ENCODE measurements around the gene SYCP2L.
A peak's percentile ranks its signal among the peaks of the same experiment; 100 is the strongest.
"Not testable (repeated sequence)": the region's sequence is repeated elsewhere in the genome, so short reads cannot be mapped to it uniquely, and the experiment has no call there.

Gene SYCP2L

GRCh38 chr6:10886691-10887502 is at the start of gene SYCP2L:
Gene SYCP2L (plus strand): TSS chr6:10887052. CDS start chr6:10887127, 75 bp downstream.
- FAIRE-seq, result no peak

- no peak for FAIRE-seq
Observed at GRCh38 chr6:10837622-10837994, 49.2 kb upstream of the SYCP2L start.

DNA sequence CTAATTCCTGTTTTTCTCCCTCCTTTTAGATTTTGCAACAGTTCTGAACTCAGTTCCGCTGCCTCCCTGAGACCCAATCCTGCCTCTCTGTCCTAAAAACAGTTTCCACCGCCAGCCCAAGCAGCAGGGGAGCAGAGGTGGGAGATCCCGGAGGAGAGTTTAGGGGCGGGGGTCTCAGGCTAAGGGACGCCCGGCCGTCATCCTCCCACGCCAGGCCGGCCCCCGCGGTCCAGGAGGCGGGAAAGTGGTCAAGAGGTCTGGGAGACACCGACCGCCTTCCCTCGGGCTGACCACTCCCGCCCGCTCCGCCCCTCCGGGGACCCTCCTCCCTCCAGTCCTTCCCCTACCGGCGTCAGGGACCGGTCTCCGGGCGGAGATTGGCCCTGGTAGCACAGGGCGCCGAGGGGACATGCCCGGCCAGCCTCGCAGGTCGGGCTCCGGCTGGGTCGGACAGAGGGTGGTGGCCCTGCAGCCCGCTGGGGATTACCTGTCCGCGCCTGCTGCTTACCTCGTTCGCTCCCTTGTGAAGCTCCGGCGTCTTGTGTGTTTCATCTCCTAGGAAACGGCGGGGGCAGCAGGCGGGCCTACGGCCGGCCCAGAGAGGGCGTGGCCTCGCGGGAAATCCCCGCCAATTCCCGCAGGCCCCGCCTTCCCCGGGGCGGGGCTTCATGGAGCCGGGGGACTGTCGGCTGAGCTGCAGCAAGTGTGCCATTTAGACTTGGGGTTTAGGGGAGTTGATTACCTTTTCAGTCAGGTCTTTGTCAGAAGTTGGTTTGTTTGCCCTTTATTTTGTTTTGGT is 48.7 kb upstream of the SYCP2L start, which contains the start of gene MAK:
Gene MAK, minus strand, starts transcription at position 545 of the 799 bp plus-strand sequence. CDS start 7,891 bp downstream, outside the sequence.
- no peak for FAIRE-seq

- FAIRE-seq, result no peak
Observed at GRCh38 chr6:10838794-10839333, 48.0 kb upstream of the SYCP2L start.

- FAIRE-seq, result no peak
Observed at GRCh38 chr6:10843554-10843953, 43.3 kb upstream of the SYCP2L start.

GRCh38 chr6:10847684-10848083 is 39.2 kb upstream of the SYCP2L start:
- FAIRE-seq, result peak; percentile 94

GRCh38 chr6:10849901-10850300 is 37.0 kb upstream of the SYCP2L start:
- no peak for FAIRE-seq

GRCh38 chr6:10850728-10851127 is 36.1 kb upstream of the SYCP2L start:
- FAIRE-seq, result no peak

DNA sequence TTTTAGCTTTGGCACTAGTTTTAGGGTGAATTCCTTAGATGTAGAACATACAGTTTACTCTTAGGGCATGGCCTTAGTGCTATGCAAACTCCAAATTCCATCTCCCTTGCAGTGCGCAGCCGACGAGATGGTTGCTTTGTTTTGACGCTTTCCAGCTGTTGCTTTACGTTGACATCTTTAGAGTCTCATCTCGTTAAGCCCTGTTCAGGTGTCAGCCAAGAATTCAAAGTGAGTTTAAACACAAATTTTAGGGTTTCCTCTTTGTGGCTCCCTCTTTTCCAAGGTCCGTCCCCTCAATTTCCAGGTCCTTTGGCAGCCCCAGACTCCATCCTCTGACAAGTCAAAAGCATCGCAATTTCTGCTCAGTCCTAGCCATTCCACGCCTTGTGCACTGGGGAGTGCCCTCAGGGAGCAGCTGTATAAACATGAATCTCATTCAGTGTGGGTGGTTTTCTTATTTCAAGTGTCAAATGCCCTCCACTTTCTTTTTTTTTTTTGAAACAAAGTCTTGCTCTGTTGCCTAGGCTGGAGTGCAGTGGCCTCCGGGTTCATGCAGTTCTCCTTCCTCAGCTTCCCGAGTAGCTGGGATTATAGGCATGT is 34.4 kb upstream of the SYCP2L start:
- FAIRE-seq, result no peak

DNA sequence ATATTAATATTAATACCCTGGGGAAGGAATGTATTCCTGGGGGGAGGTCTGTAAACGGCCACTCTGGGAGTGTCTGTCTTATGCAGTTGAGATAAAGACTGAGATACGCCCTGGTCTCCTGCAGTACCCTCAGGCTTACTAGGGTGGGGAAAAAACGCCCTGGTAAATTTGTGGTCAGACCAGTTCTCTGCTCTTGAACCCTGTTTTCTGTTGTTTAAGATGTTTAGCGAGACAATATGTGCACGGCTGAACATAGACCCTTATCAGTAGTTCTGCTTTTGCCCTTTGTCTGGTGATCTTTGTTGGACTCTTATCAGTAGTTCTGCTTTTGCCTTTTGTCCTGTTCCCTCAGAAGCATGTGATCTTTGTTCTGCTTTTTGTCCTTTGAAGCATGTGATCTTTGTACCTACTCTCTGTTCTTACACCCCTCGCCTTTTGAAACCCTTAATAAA is 33.0 kb upstream of the SYCP2L start:
- FAIRE-seq, result not testable (repeated sequence)

- no peak for FAIRE-seq
Observed at GRCh38 chr6:10854922-10855632, 31.8 kb upstream of the SYCP2L start.

DNA sequence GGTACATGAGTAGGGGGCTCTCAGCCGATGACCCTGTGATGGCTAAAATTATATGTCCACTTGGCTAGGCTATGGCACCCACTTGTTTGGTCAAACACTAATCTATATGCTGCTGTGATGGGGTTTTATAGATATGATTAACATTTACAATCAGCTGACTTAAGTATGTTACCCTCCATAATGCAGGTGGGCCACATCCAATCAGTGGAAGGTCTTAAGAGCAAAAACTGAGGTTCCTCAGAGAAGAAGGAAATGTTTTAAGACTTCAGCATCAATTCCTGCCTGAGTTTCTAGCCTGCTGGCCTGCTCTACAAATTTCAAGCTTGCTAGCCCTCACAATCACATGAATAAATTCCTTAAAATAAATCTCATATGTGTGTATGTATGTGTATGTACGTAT is 29.6 kb upstream of the SYCP2L start:
- FAIRE-seq, result no peak

- no peak for FAIRE-seq
Observed at GRCh38 chr6:10861086-10861485, 25.8 kb upstream of the SYCP2L start.

DNA sequence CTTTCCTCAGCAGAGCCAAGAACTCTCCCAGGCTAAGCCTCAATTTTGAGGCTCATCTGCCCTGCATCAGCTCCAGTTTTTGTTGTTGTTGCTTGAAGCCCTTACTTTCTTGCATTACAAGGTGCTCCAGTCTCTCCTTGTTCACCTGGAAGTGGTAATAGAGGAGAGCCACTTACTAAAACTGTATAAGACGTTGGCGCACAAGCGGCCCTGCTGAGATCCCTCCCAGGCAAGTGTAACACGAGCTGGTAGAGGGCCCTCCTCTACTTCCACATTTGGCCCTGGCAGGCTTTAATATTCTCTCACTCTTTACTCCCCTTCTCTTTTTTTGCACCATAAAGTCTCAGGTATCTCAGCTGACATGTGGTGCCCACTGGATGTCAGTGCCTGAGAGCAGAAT is 24.5 kb upstream of the SYCP2L start:
- no peak for FAIRE-seq

GRCh38 chr6:10863031-10863430 is 23.8 kb upstream of the SYCP2L start:
- FAIRE-seq, result not testable (repeated sequence)

DNA sequence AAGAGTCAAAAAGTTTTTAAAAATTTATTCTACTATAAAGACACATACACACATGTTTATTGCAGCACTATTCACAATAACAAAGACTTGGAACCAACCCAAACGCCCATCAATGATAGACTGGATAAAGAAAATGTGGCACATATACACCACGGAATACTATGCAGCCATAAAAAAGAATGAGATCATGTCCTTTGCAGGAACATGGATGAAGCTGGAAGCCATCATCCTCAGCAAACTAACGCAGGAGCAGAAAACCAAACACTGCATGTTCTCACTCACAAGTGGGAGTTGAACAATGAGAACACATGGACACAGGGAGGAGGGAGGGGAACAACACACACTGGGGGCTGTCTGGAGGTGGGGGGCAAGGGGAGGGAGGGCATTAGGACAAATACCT is 20.1 kb upstream of the SYCP2L start:
- FAIRE-seq, result not testable (repeated sequence)

DNA sequence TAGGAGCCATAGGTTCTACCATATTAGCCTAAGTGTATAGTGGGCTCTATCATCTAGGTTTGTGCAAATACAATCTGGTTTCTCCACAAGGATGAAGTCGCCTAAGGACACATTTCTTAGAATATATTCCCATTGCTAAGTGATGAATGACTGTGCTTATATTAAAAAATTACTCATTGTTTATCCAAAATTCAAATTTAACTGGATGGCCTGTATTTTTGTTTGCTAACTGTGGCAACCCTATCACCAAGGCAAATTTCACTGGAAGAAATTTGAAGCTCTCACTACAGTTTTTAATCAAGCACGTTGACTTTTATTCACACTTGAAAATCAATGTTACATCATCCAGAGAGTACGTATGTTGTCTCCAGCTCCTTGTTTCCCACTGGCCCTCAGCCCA is 18.9 kb upstream of the SYCP2L start:
- FAIRE-seq, result no peak

- no peak for FAIRE-seq
Observed at GRCh38 chr6:10873374-10873773, 13.5 kb upstream of the SYCP2L start.

GRCh38 chr6:10874207-10874606 is 12.6 kb upstream of the SYCP2L start:
- no peak for FAIRE-seq

DNA sequence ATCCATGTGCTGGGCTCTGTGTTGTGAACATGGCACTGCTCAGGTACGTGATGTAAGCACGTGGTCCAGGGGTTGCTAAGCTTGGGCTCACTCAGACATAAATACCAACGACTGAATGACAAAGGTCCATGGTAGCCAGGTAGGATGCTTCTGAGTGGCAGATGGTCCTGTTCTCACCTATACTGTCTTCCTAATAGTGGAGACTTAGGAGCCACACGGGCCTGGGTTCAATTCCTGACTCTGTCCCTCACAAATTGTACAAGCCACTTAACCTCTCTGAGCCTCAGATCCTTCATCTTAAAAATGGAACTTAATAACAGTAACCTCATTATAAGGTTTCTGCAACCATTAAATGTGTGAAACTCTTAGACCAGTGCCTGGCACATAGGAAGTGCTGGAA is 11.8 kb upstream of the SYCP2L start:
- no peak for FAIRE-seq

DNA sequence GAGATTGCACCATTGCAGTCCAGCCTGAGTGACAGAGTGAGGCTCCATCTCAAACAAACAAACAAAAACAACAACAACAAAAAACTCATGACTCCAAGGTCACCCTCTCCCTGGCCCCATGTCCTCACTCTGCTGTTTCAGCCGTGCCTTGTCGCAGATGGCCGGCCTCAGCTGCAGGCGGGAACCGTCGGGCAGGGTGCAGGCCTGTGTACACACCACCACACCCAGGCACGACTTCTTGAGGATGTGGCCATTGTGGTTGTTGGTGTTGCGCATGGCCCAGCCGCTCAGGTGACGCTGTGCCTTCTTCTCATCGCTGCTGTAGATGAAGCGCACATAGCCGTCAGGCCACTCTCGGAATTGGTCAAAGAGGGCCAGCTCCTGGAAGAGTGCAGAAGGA is 9.8 kb upstream of the SYCP2L start:
- no peak for FAIRE-seq

- no peak for FAIRE-seq
Observed at GRCh38 chr6:10877871-10878270, 9.0 kb upstream of the SYCP2L start.

DNA sequence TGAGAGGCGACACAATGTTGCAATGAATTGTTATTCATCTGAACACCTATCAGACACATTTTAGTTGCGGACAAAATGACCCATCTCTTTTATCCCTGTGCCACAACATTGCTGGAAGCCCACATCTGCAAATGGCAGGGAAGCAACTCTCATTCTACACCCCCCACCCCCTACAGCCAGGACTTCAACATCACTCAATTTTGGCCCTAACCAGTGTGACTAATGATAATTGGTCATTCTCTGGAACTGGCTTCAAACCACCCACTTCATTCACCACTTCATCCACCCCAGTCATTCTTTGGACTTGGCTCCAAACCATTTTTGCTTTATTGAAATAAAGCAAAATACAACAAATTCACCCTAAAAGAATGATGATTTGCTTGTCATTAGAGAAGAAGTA is 6.5 kb upstream of the SYCP2L start:
- no peak for FAIRE-seq

Measured in A204.1 (cell line).